Measurements from ENCODE around the gene TMC8. TPM values are rescaled to one million over a fixed set of nuclear protein-coding genes. Genes with fewer than 3 reads are reported as not detected.

TMC8 gene
- polyA plus RNA-seq, 2 of the 4 experiments (the other 2 are of a cell fraction): 0.14 to 0.26 TPM

DNA sequence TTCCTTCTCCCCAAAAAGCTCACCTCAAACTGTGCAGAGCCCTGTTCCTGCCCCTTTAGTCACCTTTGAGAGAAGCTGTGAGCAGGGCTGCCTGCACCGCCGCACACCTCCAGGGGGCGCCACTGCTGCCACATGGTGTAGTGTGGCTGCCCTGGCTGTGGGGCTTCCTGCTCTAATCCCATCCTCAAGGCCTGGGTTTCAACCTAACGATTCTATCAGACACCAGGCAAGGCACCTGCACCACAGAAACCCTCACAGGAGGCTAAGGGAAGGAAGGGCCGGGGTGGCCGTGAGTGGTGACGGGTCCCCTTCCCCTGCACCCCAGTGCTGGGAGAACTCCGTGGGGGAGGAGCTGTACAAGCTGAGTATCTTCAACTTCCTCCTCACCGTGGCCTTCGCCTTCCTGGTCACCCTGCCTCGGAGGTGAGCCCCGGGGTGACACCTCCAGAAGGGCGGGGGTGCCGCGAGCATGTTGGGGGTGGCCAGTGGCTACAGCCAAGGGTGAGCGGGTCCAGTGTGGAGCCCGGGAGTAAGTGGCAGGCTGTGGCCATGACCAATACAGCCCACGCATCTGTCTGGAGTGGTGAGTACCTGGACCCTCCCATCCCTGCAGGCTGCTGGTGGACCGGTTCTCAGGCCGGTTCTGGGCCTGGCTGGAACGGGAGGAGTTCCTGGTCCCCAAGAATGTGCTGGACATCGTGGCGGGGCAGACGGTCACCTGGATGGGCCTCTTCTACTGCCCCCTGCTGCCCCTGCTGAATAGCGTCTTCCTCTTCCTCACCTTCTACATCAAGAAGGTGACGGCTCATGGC, 7.0 kb downstream of the TMC8 start:
- Histone ChIP-seq H3K4me1 (peaks cover 26% of the 10 kb centered on the region), H3K4me3 (no peak overlapping the region), H3K27ac (no peak overlapping the region), H3K4me2 (no peak overlapping the region), H3K9me3 (no peaks in the 10 kb centered on the region)
- FAIRE-seq (no peak), DNase-seq (ENCODE audit: low read depth in 1 of 2, low spot score in 1 of 2) (peak in 1 of 2 experiments; percentile 65), ATAC-seq (0 out of 6 replicates have a peak, but pooled peaks of 1 of the 2 experiments have one; percentile 1)
- ChIA-PET CTCF (interaction anchor here (0.6 to 24.0 kb wide), 19 partner anchors 10 to 166 kb away, joined by 3 to 295 read pairs (median 4); partner anchors contain the start of genes SYNGR2, TK1, TMC6 and TMC8), POLR2A (interaction anchor here (1.4 to 1.7 kb wide), 2 partner anchors 9 to 179 kb away, joined by 3 to 4 read pairs; partner anchors contain the start of genes TMC6 and TNRC6C)
- WGBS (ENCODE audit: missing lambda C conversion rate): 52% methylated on average over 24 of the region's 26 CpGs
- TF ChIP-seq KDM5A (IDR thresholded peaks at IDR 0.05) (no peak), HEYL (CRISPR knock-in tag; IDR thresholded peaks at IDR 0.05) (no peak), FOSB (CRISPR knock-in tag; IDR thresholded peaks at IDR 0.05) (no peak), MYC (IDR thresholded peaks at IDR 0.05; ENCODE audit: borderline replicate concordance, low read length) (no peak), FOXS1 (CRISPR knock-in tag; IDR thresholded peaks at IDR 0.05) (0 out of 2 replicates have a peak, but pooled peaks have one; percentile 12), HDAC2 (IDR thresholded peaks at IDR 0.05) (no peak), TP53 (CRISPR knock-in tag; IDR thresholded peaks at IDR 0.05) (no peak), RAD21 (conservative IDR thresholded peaks at IDR 0.05 in 1 of 2, IDR thresholded peaks at IDR 0.05 in 1 of 2) (peak in 1 of 2 experiments; percentile 23; a peak in 1 of 5 replicates), RARB (CRISPR knock-in tag; IDR thresholded peaks at IDR 0.05) (no peak), EP300 (IDR thresholded peaks at IDR 0.05) (no peak), SMC3 (IDR thresholded peaks at IDR 0.05) (0 out of 3 replicates have a peak, but pooled peaks have one; percentile 7), ZC3H11A (IDR thresholded peaks at IDR 0.05) (no peak), BHLHE40 (IDR thresholded peaks at IDR 0.05; ENCODE audit: low read depth, low read length) (no peak), CHD4 (IDR thresholded peaks at IDR 0.05; ENCODE audit: borderline replicate concordance) (peak; percentile 68; the same call in 1 of the 2 replicates), HOXA7 (CRISPR knock-in tag; IDR thresholded peaks at IDR 0.05) (no peak), CEBPB (IDR thresholded peaks at IDR 0.05) (no peak), PHF8 (IDR thresholded peaks at IDR 0.05; ENCODE audit: borderline replicate concordance, low read depth) (no peak), NFE2L2 (conservative IDR thresholded peaks at IDR 0.05; ENCODE audit: low read length) (no peak), RNF2 (IDR thresholded peaks at IDR 0.05; ENCODE audit: borderline replicate concordance, low read depth) (no peak), SREBF2 (IDR thresholded peaks at IDR 0.05) (no peak), MAZ (IDR thresholded peaks at IDR 0.05; ENCODE audit: borderline replicate concordance, low read depth, low read length) (no peak)
- TF ChIP-seq, protein P1, sequence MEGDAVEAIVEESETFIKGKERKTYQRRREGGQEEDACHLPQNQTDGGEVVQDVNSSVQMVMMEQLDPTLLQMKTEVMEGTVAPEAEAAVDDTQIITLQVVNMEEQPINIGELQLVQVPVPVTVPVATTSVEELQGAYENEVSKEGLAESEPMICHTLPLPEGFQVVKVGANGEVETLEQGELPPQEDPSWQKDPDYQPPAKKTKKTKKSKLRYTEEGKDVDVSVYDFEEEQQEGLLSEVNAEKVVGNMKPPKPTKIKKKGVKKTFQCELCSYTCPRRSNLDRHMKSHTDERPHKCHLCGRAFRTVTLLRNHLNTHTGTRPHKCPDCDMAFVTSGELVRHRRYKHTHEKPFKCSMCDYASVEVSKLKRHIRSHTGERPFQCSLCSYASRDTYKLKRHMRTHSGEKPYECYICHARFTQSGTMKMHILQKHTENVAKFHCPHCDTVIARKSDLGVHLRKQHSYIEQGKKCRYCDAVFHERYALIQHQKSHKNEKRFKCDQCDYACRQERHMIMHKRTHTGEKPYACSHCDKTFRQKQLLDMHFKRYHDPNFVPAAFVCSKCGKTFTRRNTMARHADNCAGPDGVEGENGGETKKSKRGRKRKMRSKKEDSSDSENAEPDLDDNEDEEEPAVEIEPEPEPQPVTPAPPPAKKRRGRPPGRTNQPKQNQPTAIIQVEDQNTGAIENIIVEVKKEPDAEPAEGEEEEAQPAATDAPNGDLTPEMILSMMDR (IDR thresholded peaks at IDR 0.05): peak; percentile 51
- TF ChIP-seq, protein P2, sequence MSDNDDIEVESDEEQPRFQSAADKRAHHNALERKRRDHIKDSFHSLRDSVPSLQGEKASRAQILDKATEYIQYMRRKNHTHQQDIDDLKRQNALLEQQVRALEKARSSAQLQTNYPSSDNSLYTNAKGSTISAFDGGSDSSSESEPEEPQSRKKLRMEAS (IDR thresholded peaks at IDR 0.05): no peak
- TF ChIP-seq, protein P3, sequence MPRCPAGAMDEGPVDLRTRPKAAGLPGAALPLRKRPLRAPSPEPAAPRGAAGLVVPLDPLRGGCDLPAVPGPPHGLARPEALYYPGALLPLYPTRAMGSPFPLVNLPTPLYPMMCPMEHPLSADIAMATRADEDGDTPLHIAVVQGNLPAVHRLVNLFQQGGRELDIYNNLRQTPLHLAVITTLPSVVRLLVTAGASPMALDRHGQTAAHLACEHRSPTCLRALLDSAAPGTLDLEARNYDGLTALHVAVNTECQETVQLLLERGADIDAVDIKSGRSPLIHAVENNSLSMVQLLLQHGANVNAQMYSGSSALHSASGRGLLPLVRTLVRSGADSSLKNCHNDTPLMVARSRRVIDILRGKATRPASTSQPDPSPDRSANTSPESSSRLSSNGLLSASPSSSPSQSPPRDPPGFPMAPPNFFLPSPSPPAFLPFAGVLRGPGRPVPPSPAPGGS (IDR thresholded peaks at IDR 0.05): no peak
- TF ChIP-seq, protein P4, sequence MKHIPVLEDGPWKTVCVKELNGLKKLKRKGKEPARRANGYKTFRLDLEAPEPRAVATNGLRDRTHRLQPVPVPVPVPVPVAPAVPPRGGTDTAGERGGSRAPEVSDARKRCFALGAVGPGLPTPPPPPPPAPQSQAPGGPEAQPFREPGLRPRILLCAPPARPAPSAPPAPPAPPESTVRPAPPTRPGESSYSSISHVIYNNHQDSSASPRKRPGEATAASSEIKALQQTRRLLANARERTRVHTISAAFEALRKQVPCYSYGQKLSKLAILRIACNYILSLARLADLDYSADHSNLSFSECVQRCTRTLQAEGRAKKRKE (CRISPR knock-in tag; IDR thresholded peaks at IDR 0.05; ENCODE audit: low read depth): no peak
